NCI-H526 (cell line): Measurements from ENCODE around the gene GOLGA8T.
"Not testable (repeated sequence)": the region's sequence is repeated elsewhere in the genome, so short reads cannot be mapped to it uniquely, and the experiment has no call there.

ENCODE experiments used
- DNase-seq, 2 experiments: peaks; one replicate each; lab custom pipeline; 2025; lab: John Stamatoyannopoulos, UW

The GOLGA8T gene

GRCh38 chr15:30134751-30135150 lies at the start of gene GOLGA8T:
Gene GOLGA8T, plus strand, starts transcription at chr15:30135051. Its CDS starts 98 bp downstream, at chr15:30135149.
- DNase-seq, result not testable (repeated sequence)

GRCh38 chr15:30097827-30098226 lies 37.0 kb upstream of the GOLGA8T start:
- DNase-seq, result not testable (repeated sequence)

- DNase-seq, result not testable (repeated sequence)
Measured at GRCh38 chr15:30102890-30103289, 32.0 kb upstream of the GOLGA8T start.

DNA sequence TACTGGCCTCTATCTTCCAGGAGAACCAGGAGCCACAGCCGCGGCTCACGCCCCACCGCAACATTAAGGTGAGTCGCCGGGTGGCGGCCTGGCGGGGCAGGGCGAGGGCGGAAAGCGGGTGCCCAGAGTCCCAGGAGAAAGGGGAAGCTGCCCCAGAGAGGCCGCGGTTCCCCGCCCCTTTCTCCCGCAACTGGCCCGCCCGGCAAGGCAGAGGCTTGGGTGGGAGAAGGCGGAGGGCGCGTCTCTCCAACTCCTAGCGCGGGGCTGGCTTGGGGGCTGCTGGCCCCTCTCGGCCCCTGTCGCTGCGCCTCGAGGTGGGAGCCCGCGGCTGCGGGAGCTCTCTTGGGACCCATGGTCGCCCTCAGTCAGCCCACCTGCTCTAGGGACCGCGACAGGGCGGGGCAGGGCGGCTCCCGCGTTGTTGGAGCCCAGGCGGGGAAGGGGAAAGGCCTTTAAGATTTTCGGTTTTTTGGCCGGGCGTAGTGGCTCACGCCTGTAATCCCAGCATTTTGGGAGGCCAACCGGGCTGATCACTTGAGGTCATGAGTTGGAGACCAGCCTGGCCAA lies 30.8 kb upstream of the GOLGA8T start:
- DNase-seq, result not testable (repeated sequence)

GRCh38 chr15:30110591-30110990 lies 24.3 kb upstream of the GOLGA8T start:
- not testable (repeated sequence) for DNase-seq

DNA sequence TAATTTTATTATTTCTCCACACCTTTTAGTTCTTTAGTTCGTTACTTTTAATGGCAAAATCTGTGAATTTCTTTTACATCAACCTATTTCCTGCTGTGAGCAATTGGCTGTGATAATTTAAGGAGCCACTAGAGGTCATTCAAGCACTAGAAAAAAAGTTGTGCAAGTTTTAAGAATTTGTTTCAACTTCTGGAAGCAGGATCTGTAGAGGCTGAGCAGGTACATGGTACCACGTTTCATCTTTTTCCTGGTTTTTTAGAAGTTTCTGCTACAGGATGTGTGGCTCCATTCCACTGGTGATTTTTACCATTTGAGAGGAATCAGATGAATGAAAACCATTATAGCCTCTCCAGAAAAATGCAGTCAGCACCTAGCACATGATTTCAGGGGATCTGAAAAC lies 4.8 kb upstream of the GOLGA8T start:
- DNase-seq, result not testable (repeated sequence)

DNA sequence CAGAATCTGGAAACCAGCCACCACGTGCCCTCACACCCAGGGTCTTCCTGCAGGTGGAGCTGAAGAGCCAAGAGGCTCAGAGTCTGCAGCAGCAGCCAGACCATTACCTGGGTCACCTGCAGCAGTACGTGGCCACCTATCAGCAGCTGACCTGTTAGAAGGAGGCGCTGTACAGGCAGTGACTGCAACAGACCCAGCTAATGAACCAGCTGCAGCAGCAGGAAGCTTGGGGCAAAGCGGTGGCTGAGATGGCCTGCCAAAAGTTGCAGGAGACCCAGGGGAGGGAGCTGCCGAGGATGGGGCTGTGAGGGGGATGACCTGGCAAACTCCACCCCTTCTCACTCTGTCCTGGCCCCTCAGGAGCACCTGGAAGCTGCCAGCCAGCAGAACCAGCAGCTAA lies 8.4 kb downstream of the GOLGA8T start:
- DNase-seq, result not testable (repeated sequence)

DNA sequence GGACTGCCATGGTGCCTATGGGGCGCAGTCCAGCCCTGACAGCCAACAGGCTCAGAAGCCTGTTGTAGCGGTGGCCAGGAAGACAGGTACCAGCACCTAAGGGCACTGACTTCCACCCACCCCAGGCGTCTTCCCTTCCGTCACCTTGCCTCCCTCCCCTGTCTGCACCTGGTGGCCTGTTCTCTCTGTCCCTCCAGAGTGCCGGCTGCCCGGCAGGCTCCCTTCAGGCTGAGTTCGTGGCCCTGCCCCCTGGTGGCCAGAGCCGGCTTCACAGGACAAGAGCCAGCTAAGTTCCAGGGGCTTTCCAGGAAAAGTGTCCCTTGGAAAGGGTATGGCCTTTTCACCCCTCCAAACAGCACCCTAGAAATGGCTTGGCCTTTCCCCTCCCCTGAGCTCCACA lies 15.0 kb downstream of the GOLGA8T start:
- DNase-seq, result not testable (repeated sequence)

DNA sequence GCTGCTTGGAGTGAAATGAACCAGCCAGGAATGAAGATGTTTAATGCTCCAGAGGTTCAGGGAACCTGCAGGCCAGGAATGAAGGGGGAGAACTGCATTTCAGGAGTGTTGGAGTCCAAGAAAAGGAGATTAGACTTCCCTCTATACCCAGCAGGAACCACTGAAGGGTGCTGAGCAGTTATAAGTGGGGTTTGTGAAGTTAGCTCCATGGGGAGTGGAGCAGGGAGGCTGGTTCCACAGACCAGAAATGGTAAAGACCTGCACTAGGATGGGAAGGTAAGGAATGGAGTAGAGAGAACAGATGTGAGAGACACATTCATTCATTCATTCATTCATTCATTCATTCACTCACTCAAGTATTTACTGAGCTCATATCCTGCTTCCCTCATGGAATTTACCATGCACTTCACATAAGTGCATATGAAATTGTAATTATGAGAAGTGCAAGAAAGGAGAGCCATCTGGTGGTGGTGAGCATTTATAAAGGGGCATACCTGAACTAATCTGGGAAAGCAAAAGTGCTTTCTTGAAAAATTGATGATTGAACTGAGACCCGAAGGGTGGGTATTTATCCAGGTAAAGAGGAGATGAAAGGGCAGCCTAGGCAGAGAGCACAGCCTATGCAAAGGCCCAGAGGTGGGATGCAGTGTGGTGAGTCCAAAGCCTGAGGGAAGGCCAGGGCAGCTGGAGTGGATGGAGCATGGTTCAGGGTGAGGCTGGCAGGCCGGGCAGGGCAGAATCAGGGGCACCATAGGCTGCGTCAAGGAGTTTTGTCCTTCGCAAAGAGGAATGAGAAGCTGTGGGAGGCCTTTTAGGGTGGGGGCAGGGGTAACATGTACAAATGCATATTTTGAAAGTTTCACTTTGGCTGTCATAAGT lies 27.9 kb downstream of the GOLGA8T start:
- not testable (repeated sequence) for DNase-seq

- DNase-seq, result not testable (repeated sequence)
Measured at GRCh38 chr15:30163759-30164158, 28.9 kb downstream of the GOLGA8T start.

- not testable (repeated sequence) for DNase-seq
Measured at GRCh38 chr15:30164257-30164656, 29.4 kb downstream of the GOLGA8T start.

DNA sequence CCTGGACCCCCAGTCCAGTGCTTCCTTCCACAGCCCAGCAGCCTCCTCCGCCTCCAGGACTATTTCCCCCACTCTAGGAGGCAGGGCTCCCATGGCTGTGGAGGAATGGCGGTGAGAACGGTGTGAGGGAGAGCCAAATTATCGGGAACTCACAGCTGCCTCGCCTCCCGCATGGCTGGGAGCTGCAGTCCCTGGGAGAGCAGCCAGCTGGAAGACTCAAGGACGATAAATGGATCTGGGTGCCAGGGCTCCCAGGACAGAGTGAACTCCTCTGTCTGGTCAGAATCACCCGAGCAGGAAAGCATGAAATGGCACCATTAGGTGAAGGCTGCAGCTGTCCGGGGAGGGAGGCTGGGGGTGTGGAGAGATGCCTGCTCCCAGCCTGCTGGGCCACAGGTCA lies 32.6 kb downstream of the GOLGA8T start:
- DNase-seq, result not testable (repeated sequence)

DNA sequence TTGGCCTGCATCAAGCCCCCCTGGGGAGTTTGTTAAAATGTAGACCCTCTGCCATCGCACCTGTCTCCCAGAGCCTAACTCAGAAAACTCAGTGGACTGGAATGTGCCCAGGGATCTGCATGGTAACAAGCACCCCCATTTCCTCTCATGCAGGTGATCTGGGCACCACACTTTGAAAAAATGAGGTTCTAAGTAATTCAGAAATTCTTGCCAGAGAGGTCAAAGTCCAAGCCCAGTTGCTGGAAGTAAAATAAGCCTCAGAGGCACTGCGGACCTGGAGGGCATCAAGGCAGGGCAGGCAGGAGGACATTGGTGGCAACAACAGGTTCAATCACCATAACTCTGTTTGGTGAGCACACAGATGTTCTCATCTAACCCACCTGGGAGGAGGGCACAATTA lies 33.0 kb downstream of the GOLGA8T start:
- not testable (repeated sequence) for DNase-seq

- not testable (repeated sequence) for DNase-seq
Measured at GRCh38 chr15:30171452-30171851, 36.6 kb downstream of the GOLGA8T start.

DNA sequence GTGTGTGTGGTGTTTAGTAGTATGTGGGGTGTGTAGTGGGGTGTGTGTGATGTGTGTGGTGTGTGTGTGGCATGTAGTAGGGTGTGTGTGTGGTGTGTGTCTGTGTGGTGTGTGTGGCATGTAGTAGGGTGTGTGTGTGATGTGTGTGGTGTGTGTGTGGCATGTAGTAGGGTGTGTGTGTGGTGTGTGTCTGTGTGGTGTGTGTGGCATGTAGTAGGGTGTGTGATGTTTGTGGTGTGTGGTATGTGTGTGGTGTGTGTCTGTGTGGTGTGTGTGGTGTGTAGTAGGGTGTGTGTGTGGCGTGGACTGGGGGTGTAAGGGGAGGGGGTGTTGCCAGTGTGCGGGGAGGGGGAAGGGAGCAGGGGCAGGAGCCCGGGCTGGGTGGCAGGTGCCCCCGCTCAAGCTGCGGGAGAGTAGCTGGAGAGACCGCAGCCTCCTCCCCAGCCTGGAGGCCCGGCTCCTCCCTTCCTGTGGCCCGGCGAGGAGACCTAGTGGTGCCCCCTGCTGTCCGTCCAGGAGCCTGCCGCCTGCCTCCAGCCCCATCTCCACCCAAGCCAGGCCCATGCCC lies 38.3 kb downstream of the GOLGA8T start:
- not testable (repeated sequence) for DNase-seq

GRCh38 chr15:30175291-30175690 lies 40.4 kb downstream of the GOLGA8T start:
- not testable (repeated sequence) for DNase-seq

DNA sequence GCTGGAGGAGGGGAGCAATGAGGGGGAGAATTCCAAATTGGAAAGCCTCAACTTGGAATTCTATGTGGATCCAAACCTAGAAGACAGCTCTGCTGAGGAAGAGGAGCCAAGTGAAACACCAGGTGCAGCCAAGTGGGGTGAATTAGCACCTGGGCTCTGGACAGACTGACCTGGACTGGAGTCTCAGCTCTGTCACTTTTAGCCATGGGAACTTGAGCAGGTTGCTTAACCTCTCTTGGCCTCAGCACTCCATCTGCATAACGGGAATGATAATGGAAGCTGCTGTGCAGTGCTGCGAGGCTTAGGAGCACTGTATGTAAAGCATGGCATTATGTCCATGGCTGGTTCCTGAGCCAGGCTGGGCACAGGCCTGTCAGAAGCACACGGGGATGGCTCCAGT lies 41.8 kb downstream of the GOLGA8T start:
- not testable (repeated sequence) for DNase-seq

- not testable (repeated sequence) for DNase-seq
Measured at GRCh38 chr15:30179814-30180213, 45.0 kb downstream of the GOLGA8T start.

- not testable (repeated sequence) for DNase-seq
Measured at GRCh38 chr15:30185495-30185894, 50.6 kb downstream of the GOLGA8T start.

- not testable (repeated sequence) for DNase-seq
Measured at GRCh38 chr15:30187429-30187828, 52.6 kb downstream of the GOLGA8T start.

- not testable (repeated sequence) for DNase-seq
Measured at GRCh38 chr15:30189754-30190153, 54.9 kb downstream of the GOLGA8T start.

GRCh38 chr15:30191143-30191542 lies 56.3 kb downstream of the GOLGA8T start:
- not testable (repeated sequence) for DNase-seq

DNA sequence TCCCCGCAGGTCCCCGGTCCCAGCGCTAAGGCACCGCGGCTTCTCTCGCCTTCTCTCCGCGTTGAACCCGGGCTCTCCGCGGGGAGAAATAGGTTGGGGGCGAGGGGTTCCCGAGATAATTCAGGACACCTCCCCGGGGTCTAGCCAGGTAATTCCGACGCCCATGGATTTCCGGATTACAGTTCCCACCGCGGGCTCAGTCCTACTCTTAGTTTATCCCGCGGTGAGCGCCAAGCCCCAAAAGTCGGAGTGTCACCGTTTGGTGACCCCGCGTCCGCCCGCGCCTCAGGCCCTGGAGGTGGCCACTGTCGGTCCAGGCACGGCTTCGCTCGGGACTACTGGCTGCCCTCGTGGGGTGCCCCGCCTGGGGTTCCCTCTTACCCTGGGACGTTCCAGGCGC lies 56.8 kb downstream of the GOLGA8T start:
- not testable (repeated sequence) for DNase-seq
